Left renal pelvis (tissue), 4 donors: ENCODE data around the gene RPUSD3. TPM values are rescaled to one million over a fixed set of nuclear protein-coding genes. Genes with fewer than 3 reads are reported as not detected.
"Not testable (repeated sequence)": the region's sequence is repeated elsewhere in the genome, so short reads cannot be mapped to it uniquely, and the experiment has no call there.

Source experiments
- DNase-seq, 4 donors: peaks; one replicate each; pipeline ENCODE4 v3.0.0-alpha.2; 2013; ENCODE audit warnings: low read depth in 4 of 4, low spot score in 3 of 4
- polyA plus RNA-seq, 4 donors: library from polyadenylated mRNA; unstranded; fragments of 120-200 nt; gene quantifications; one replicate each; pipeline ENCODE4 v1.2.1, GENCODE V29; 2013; ENCODE audit not compliant: insufficient read length in 4 of 4

Gene RPUSD3
- polyA plus RNA-seq, 4 donors: 20.4 to 43.0 (median 30.8) TPM

GRCh38 chr3:9866639-9867038 is 22.8 kb upstream of the RPUSD3 start:
- no peak for DNase-seq

GRCh38 chr3:9865125-9865637 is 21.4 kb upstream of the RPUSD3 start:
- DNase-seq: not testable (repeated sequence)

GRCh38 chr3:9864200-9864927 is 20.6 kb upstream of the RPUSD3 start:
- DNase-seq: peak in 3 of 4 donors; percentile 21 to 53 (median 38)

GRCh38 chr3:9863058-9863772 is 19.4 kb upstream of the RPUSD3 start:
- no peak for DNase-seq

GRCh38 chr3:9862391-9863057 is 18.7 kb upstream of the RPUSD3 start:
- peak in 1 of 4 donors; percentile 18 for DNase-seq

GRCh38 chr3:9861626-9862130 is 17.9 kb upstream of the RPUSD3 start:
- DNase-seq: no peak

- DNase-seq: no peak
Measured at GRCh38 chr3:9861201-9861600, 17.4 kb upstream of the RPUSD3 start.

- DNase-seq: no peak
Measured at GRCh38 chr3:9859530-9860025, 15.8 kb upstream of the RPUSD3 start.

- DNase-seq: no peak
Measured at GRCh38 chr3:9855594-9855993, 11.8 kb upstream of the RPUSD3 start.

- DNase-seq: not testable (repeated sequence)
Measured at GRCh38 chr3:9854291-9854940, 10.6 kb upstream of the RPUSD3 start.

GRCh38 chr3:9852528-9852927 is 8.7 kb upstream of the RPUSD3 start:
- DNase-seq: no peak

GRCh38 chr3:9851926-9852325 is 8.1 kb upstream of the RPUSD3 start:
- not testable (repeated sequence) for DNase-seq

GRCh38 chr3:9851383-9851782 is 7.6 kb upstream of the RPUSD3 start:
- DNase-seq: not testable (repeated sequence)

GRCh38 chr3:9848860-9849259 is 5.1 kb upstream of the RPUSD3 start:
- DNase-seq: not testable (repeated sequence)

GRCh38 chr3:9847870-9848269 is 4.1 kb upstream of the RPUSD3 start:
- DNase-seq: not testable (repeated sequence)

GRCh38 chr3:9846931-9847488 is 3.2 kb upstream of the RPUSD3 start:
- no peak for DNase-seq

- DNase-seq: no peak
Measured at GRCh38 chr3:9846231-9846630, 2.4 kb upstream of the RPUSD3 start.

- DNase-seq: no peak
Measured at GRCh38 chr3:9841015-9841414, 2.8 kb downstream of the RPUSD3 start.

- DNase-seq: no peak
Measured at GRCh38 chr3:9838856-9839255, 5.0 kb downstream of the RPUSD3 start.
